ENCODE measurements around the gene WDR7. TPM values are rescaled to one million over a fixed set of nuclear protein-coding genes. Genes with fewer than 3 reads are reported as not detected.

Gene WDR7
- total and polyA plus RNA-seq, 5 donors from 2014 or later: 27.8 to 76.4 (median 31.0) TPM

GRCh38 chr18:56787390-56787789 is 136.2 kb downstream of the WDR7 start:
- no peaks in the 10 kb centered on the region for H3K4me1 ChIP-seq (ENCODE audit: control insufficient read depth, insufficient read depth, low read length, poor library complexity, severe bottlenecking)
- H3K9me3 Mint-ChIP-seq: no peaks in the 10 kb centered on the region
- H3K27me3 ChIP-seq (ENCODE audit: control insufficient read depth, insufficient read depth, low read length): no peaks in the 10 kb centered on the region
- H3K4me3 ChIP-seq (ENCODE audit: low read depth, low read length): no peak overlapping the region
- ATAC-seq (ENCODE audit: low read depth in 2 of 2) (no peak), DNase-seq (no peak)
- H3K4me3 Mint-ChIP-seq: no peak overlapping the region
- no peaks in the 10 kb centered on the region for H3K27me3 Mint-ChIP-seq
- H3K4me1 Mint-ChIP-seq: peaks cover 0 to 12% (median 0%) of the 10 kb centered on the region in 4 donors
- peaks cover 24% of the 10 kb centered on the region for H3K36me3 ChIP-seq (ENCODE audit: control insufficient read depth, insufficient read depth, low read length)
- H3K9me3 ChIP-seq (ENCODE audit: control insufficient read depth in 2 of 2, low read length in 2 of 2): no peaks in the 10 kb centered on the region
- H3K27ac Mint-ChIP-seq: no peak overlapping the region
- peaks cover 21% of the 10 kb centered on the region for H3K36me3 Mint-ChIP-seq
- H3K27ac ChIP-seq (ENCODE audit: insufficient read depth, low read length, poor library complexity, severe bottlenecking): no peak overlapping the region

- no peaks in the 10 kb centered on the region for H3K9me3 Mint-ChIP-seq
- peaks cover 23% of the 10 kb centered on the region for H3K36me3 ChIP-seq (ENCODE audit: control insufficient read depth, insufficient read depth, low read length)
- peaks cover 0 to 16% (median 0%) of the 10 kb centered on the region in 4 donors for H3K4me1 Mint-ChIP-seq
- H3K27me3 Mint-ChIP-seq: no peaks in the 10 kb centered on the region
- H3K27ac Mint-ChIP-seq: no peak overlapping the region
- H3K27me3 ChIP-seq (ENCODE audit: control insufficient read depth, insufficient read depth, low read length): no peaks in the 10 kb centered on the region
- peak in 2 of 3 donors; percentile 8 to 49 for DNase-seq
- peaks cover 35% of the 10 kb centered on the region for H3K36me3 Mint-ChIP-seq
- H3K9me3 ChIP-seq (ENCODE audit: control insufficient read depth in 2 of 2, low read length in 2 of 2): no peaks in the 10 kb centered on the region
- no peak overlapping the region for H3K27ac ChIP-seq (ENCODE audit: insufficient read depth, low read length, poor library complexity, severe bottlenecking)
- no peaks in the 10 kb centered on the region for H3K4me1 ChIP-seq (ENCODE audit: control insufficient read depth, insufficient read depth, low read length, poor library complexity, severe bottlenecking)
- H3K4me3 ChIP-seq (ENCODE audit: low read depth, low read length): no peak overlapping the region
- ATAC-seq (ENCODE audit: low read depth in 2 of 2): no peak
- no peak overlapping the region for H3K4me3 Mint-ChIP-seq
Observed at GRCh38 chr18:56789004-56789888, 138.1 kb downstream of the WDR7 start.

GRCh38 chr18:56789889-56790180 is 138.7 kb downstream of the WDR7 start:
- Histone ChIP-seq H3K4me3 (ENCODE audit: low read depth, low read length) (no peak overlapping the region), H3K9me3 (ENCODE audit: control insufficient read depth in 2 of 2, low read length in 2 of 2) (no peaks in the 10 kb centered on the region), H3K27me3 (ENCODE audit: control insufficient read depth, insufficient read depth, low read length) (no peaks in the 10 kb centered on the region), H3K27ac (ENCODE audit: insufficient read depth, low read length, poor library complexity, severe bottlenecking) (no peak overlapping the region), H3K4me1 (ENCODE audit: control insufficient read depth, insufficient read depth, low read length, poor library complexity, severe bottlenecking) (no peaks in the 10 kb centered on the region), H3K36me3 (ENCODE audit: control insufficient read depth, insufficient read depth, low read length) (peaks cover 17% of the 10 kb centered on the region)
- no peaks in the 10 kb centered on the region for H3K27me3 Mint-ChIP-seq
- H3K4me1 Mint-ChIP-seq: peaks cover 0 to 16% (median 0%) of the 10 kb centered on the region in 4 donors
- peaks cover 0 to 1% (median 0%) of the 10 kb centered on the region in 7 donors for H3K9me3 Mint-ChIP-seq
- no peak overlapping the region for H3K27ac Mint-ChIP-seq
- H3K4me3 Mint-ChIP-seq: no peak overlapping the region
- H3K36me3 Mint-ChIP-seq: peaks cover 29% of the 10 kb centered on the region
- DNase-seq (no peak), ATAC-seq (ENCODE audit: low read depth in 2 of 2) (no peak)

GRCh38 chr18:56795381-56795780 is 144.2 kb downstream of the WDR7 start:
- H3K27ac Mint-ChIP-seq: no peak overlapping the region
- Histone ChIP-seq H3K36me3 (ENCODE audit: control insufficient read depth, insufficient read depth, low read length) (peaks cover 2% of the 10 kb centered on the region), H3K4me1 (ENCODE audit: control insufficient read depth, insufficient read depth, low read length, poor library complexity, severe bottlenecking) (no peaks in the 10 kb centered on the region), H3K9me3 (ENCODE audit: control insufficient read depth in 2 of 2, low read length in 2 of 2) (no peaks in the 10 kb centered on the region), H3K4me3 (ENCODE audit: low read depth, low read length) (no peak overlapping the region), H3K27ac (ENCODE audit: insufficient read depth, low read length, poor library complexity, severe bottlenecking) (no peak overlapping the region), H3K27me3 (ENCODE audit: control insufficient read depth, insufficient read depth, low read length) (no peaks in the 10 kb centered on the region)
- peaks cover 30% of the 10 kb centered on the region for H3K36me3 Mint-ChIP-seq
- ATAC-seq (ENCODE audit: low read depth in 2 of 2): no peak
- H3K9me3 Mint-ChIP-seq: peaks cover 0 to 4% (median 0%) of the 10 kb centered on the region in 7 donors
- no peaks in the 10 kb centered on the region for H3K27me3 Mint-ChIP-seq
- H3K4me3 Mint-ChIP-seq: no peak overlapping the region
- H3K4me1 Mint-ChIP-seq: peaks cover 0 to 10% (median 3%) of the 10 kb centered on the region in 4 donors
- DNase-seq: no peak

- ATAC-seq (ENCODE audit: low read depth in 2 of 2) (no peak), DNase-seq (no peak)
- H3K27me3 Mint-ChIP-seq: no peaks in the 10 kb centered on the region
- no peak overlapping the region for H3K27ac ChIP-seq (ENCODE audit: insufficient read depth, low read length, poor library complexity, severe bottlenecking)
- no peak overlapping the region for H3K27ac Mint-ChIP-seq
- H3K36me3 ChIP-seq (ENCODE audit: control insufficient read depth, insufficient read depth, low read length): peaks cover 3% of the 10 kb centered on the region
- no peaks in the 10 kb centered on the region for H3K9me3 ChIP-seq (ENCODE audit: control insufficient read depth in 2 of 2, low read length in 2 of 2)
- no peaks in the 10 kb centered on the region for H3K27me3 ChIP-seq (ENCODE audit: control insufficient read depth, insufficient read depth, low read length)
- no peaks in the 10 kb centered on the region for H3K4me1 ChIP-seq (ENCODE audit: control insufficient read depth, insufficient read depth, low read length, poor library complexity, severe bottlenecking)
- no peak overlapping the region for H3K4me3 ChIP-seq (ENCODE audit: low read depth, low read length)
- no peak overlapping the region for H3K4me3 Mint-ChIP-seq
- peaks cover 42% of the 10 kb centered on the region for H3K36me3 Mint-ChIP-seq
- peaks cover 0 to 10% (median 2%) of the 10 kb centered on the region in 4 donors for H3K4me1 Mint-ChIP-seq
- peaks cover 0 to 8% (median 0%) of the 10 kb centered on the region in 7 donors for H3K9me3 Mint-ChIP-seq
Observed at GRCh38 chr18:56799756-56800155, 148.6 kb downstream of the WDR7 start.

GRCh38 chr18:56803051-56803450 is 151.9 kb downstream of the WDR7 start:
- Histone ChIP-seq H3K27me3 (ENCODE audit: control insufficient read depth, insufficient read depth, low read length) (no peaks in the 10 kb centered on the region), H3K27ac (ENCODE audit: insufficient read depth, low read length, poor library complexity, severe bottlenecking) (no peak overlapping the region), H3K4me1 (ENCODE audit: control insufficient read depth, insufficient read depth, low read length, poor library complexity, severe bottlenecking) (no peaks in the 10 kb centered on the region), H3K36me3 (ENCODE audit: control insufficient read depth, insufficient read depth, low read length) (peaks cover 6% of the 10 kb centered on the region), H3K9me3 (ENCODE audit: control insufficient read depth in 2 of 2, low read length in 2 of 2) (no peaks in the 10 kb centered on the region), H3K4me3 (ENCODE audit: low read depth, low read length) (no peak overlapping the region)
- no peaks in the 10 kb centered on the region for H3K27me3 Mint-ChIP-seq
- H3K9me3 Mint-ChIP-seq: peaks cover 0 to 8% (median 0%) of the 10 kb centered on the region in 7 donors
- peaks cover 3 to 16% (median 5%) of the 10 kb centered on the region in 4 donors for H3K4me1 Mint-ChIP-seq
- ATAC-seq (ENCODE audit: low read depth in 2 of 2) (no peak), DNase-seq (no peak)
- H3K27ac Mint-ChIP-seq: no peak overlapping the region
- no peak overlapping the region for H3K4me3 Mint-ChIP-seq
- peaks cover 49% of the 10 kb centered on the region for H3K36me3 Mint-ChIP-seq

GRCh38 chr18:56804395-56804794 is 153.2 kb downstream of the WDR7 start:
- Histone ChIP-seq H3K36me3 (ENCODE audit: control insufficient read depth, insufficient read depth, low read length) (peaks cover 4% of the 10 kb centered on the region), H3K4me1 (ENCODE audit: control insufficient read depth, insufficient read depth, low read length, poor library complexity, severe bottlenecking) (no peaks in the 10 kb centered on the region), H3K27me3 (ENCODE audit: control insufficient read depth, insufficient read depth, low read length) (no peaks in the 10 kb centered on the region), H3K9me3 (ENCODE audit: control insufficient read depth in 2 of 2, low read length in 2 of 2) (no peaks in the 10 kb centered on the region), H3K27ac (ENCODE audit: insufficient read depth, low read length, poor library complexity, severe bottlenecking) (no peak overlapping the region), H3K4me3 (ENCODE audit: low read depth, low read length) (no peak overlapping the region)
- Mint-ChIP-seq H3K4me1 (peaks cover 3 to 16% (median 5%) of the 10 kb centered on the region in 4 donors), H3K4me3 (no peak overlapping the region), H3K27me3 (no peaks in the 10 kb centered on the region), H3K9me3 (peaks cover 0 to 8% (median 0%) of the 10 kb centered on the region in 7 donors), H3K27ac (no peak overlapping the region), H3K36me3 (peaks cover 47% of the 10 kb centered on the region)
- ATAC-seq (ENCODE audit: low read depth in 2 of 2): no peak
- DNase-seq: no peak

GRCh38 chr18:56807901-56808300 is 156.7 kb downstream of the WDR7 start:
- Mint-ChIP-seq H3K27me3 (no peaks in the 10 kb centered on the region), H3K4me1 (peaks cover 3 to 14% (median 7%) of the 10 kb centered on the region in 4 donors), H3K36me3 (peaks cover 31% of the 10 kb centered on the region), H3K27ac (no peak overlapping the region), H3K4me3 (no peak overlapping the region), H3K9me3 (peaks cover 0 to 2% (median 0%) of the 10 kb centered on the region in 7 donors)
- Histone ChIP-seq H3K9me3 (ENCODE audit: control insufficient read depth in 2 of 2, low read length in 2 of 2) (no peaks in the 10 kb centered on the region), H3K27me3 (ENCODE audit: control insufficient read depth, insufficient read depth, low read length) (no peaks in the 10 kb centered on the region), H3K4me3 (ENCODE audit: low read depth, low read length) (no peak overlapping the region), H3K36me3 (ENCODE audit: control insufficient read depth, insufficient read depth, low read length) (peaks cover 3% of the 10 kb centered on the region), H3K4me1 (ENCODE audit: control insufficient read depth, insufficient read depth, low read length, poor library complexity, severe bottlenecking) (no peaks in the 10 kb centered on the region), H3K27ac (ENCODE audit: insufficient read depth, low read length, poor library complexity, severe bottlenecking) (no peak overlapping the region)
- DNase-seq (no peak), ATAC-seq (ENCODE audit: low read depth in 2 of 2) (no peak)

Data from CD4-positive, CD25-positive, alpha-beta regulatory T cell (primary cell).